B cell (primary cell): ENCODE measurements around the gene CYP26B1.

Experiments
- EZH2 ChIP-seq: IDR thresholded peaks from 2 replicates; pipeline ENCODE4 v1.6.1; 2012; ENCODE audit warnings: borderline replicate concordance, low read depth, mild to moderate bottlenecking, moderate library complexity, low read length; ENCODE audit not compliant: insufficient read depth, poor library complexity, severe bottlenecking
- TF ChIP-seq, protein P1 (sequence below): fragments of 200-600 bp; IDR thresholded peaks from one replicate; pipeline ENCODE4 v1.8.0; 2022; ENCODE audit warnings: antibody characterized with exemption, mild to moderate bottlenecking

- TF ChIP-seq, protein P1, sequence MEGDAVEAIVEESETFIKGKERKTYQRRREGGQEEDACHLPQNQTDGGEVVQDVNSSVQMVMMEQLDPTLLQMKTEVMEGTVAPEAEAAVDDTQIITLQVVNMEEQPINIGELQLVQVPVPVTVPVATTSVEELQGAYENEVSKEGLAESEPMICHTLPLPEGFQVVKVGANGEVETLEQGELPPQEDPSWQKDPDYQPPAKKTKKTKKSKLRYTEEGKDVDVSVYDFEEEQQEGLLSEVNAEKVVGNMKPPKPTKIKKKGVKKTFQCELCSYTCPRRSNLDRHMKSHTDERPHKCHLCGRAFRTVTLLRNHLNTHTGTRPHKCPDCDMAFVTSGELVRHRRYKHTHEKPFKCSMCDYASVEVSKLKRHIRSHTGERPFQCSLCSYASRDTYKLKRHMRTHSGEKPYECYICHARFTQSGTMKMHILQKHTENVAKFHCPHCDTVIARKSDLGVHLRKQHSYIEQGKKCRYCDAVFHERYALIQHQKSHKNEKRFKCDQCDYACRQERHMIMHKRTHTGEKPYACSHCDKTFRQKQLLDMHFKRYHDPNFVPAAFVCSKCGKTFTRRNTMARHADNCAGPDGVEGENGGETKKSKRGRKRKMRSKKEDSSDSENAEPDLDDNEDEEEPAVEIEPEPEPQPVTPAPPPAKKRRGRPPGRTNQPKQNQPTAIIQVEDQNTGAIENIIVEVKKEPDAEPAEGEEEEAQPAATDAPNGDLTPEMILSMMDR: no peak
- no peak for TF ChIP-seq EZH2
Observed at GRCh38 chr2:72175636-72176035, 28.0 kb upstream of the CYP26B1 start.
